HCT116 (cell line): Measurements from ENCODE around the gene ZFAND5. TPM values are rescaled to one million over a fixed set of nuclear protein-coding genes. Genes with fewer than 3 reads are reported as not detected.

ENCODE experiments used
- ATAC-seq: fragments of 200-7000 bp; cut with Tn5 transposase; 2 replicates; pipeline ENCODE4 v1.9.1; 2020; ENCODE audit warnings: mild to moderate bottlenecking, moderate library complexity
- BruUV-seq: library from RNA; stranded (reverse); fragments of 400-500 nt; replicated peaks from 2 replicates; lab custom pipeline; 2021; lab: Mats Ljungman, UMichigan
- CTCF ChIA-PET: fragments of 300-600 bp; sonication (Branson Sonifier 250); formaldehyde crosslinking; loops from one replicate; lab custom pipeline; 2021; ENCODE audit warnings: antibody characterized with exemption; lab: Charles Lee
- POLR2A ChIA-PET: fragments of 300-600, 350-600 bp; sonication (Branson Sonifier 250); formaldehyde crosslinking; loops from one replicate; lab custom pipeline; 2021; ENCODE audit warnings: antibody characterized with exemption; lab: Charles Lee
- RAD21 ChIA-PET, 2 experiments: fragments of 300-600 bp; sonication (Branson Sonifier 250); formaldehyde crosslinking; loops; one replicate each; lab custom pipeline; 2023; ENCODE audit warnings: low total read pairs in 2 of 2; ENCODE audit not compliant: uncharacterized antibody in 2 of 2, unreplicated experiment in 2 of 2, low non-redundant PET in 1 of 2; lab: Charles Lee
- DNase-seq: peaks from one replicate; pipeline ENCODE4 v3.0.0-alpha.2; 2010; ENCODE audit warnings: low read depth, low spot score
- H2AFZ ChIP-seq: fragments of 200-600 bp; shearing (Covaris generic), sonication (generic); 2 replicates; pipeline ENCODE4 v1.6.1; 2017; ENCODE audit warnings: low read depth, mixed run types, mixed read lengths, antibody characterized with exemption, low read length; ENCODE audit not compliant: poor library complexity, severe bottlenecking
- H3K27ac ChIP-seq: 2 replicates; pipeline ENCODE4 v1.5.1; 2012; ENCODE audit warnings: low read depth, low read length
- H3K27me3 ChIP-seq: fragments of 200-600 bp; sonication (generic); 2 replicates; pipeline ENCODE4 v1.6.1; 2016; ENCODE audit warnings: mixed run types, low read length, mixed read lengths; ENCODE audit not compliant: insufficient read depth
- H3K36me3 ChIP-seq, 2 experiments: fragments of 200-500 bp in 1 of 2; fragments of 200-600 bp in 1 of 2; sonication (Bioruptor generic) in 1 of 2; sonication (generic) in 1 of 2; 2 replicates each; pipeline versions ENCODE4 v1.5.1 to v1.6.1; 2014 to 2016; ENCODE audit warnings: low read length in 2 of 2, inconsistent platforms in 1 of 2, mixed read lengths in 1 of 2, mixed run types in 1 of 2; ENCODE audit not compliant: insufficient read depth in 2 of 2, control insufficient read depth in 1 of 2
- H3K4me1 ChIP-seq, 2 experiments: fragments of 200-600 bp in 1 of 2; sonication (generic) in 1 of 2; 2 replicates each; pipeline versions ENCODE4 v1.5.1 to v1.6.1; 2012 to 2017; ENCODE audit warnings: low read length in 2 of 2, inconsistent platforms in 1 of 2, mild to moderate bottlenecking in 1 of 2, mixed read lengths in 1 of 2, mixed run types in 1 of 2, moderate library complexity in 1 of 2; ENCODE audit not compliant: insufficient read depth in 2 of 2, control insufficient read depth in 1 of 2
- H3K4me2 ChIP-seq: fragments of 200-600 bp; sonication (generic); 2 replicates; pipeline ENCODE4 v1.6.1; 2017; ENCODE audit warnings: mixed run types, low read length, mixed read lengths
- H3K4me3 ChIP-seq, 2 experiments: fragments of 200-600 bp in 1 of 2; sonication (generic) in 1 of 2; replicated peaks in 1 of 2; 2 replicates each; pipeline ENCODE4 v1.5.1; 2011 to 2016; ENCODE audit warnings: low read length in 2 of 2, control low read depth in 1 of 2, low read depth in 1 of 2, mild to moderate bottlenecking in 1 of 2, mixed read lengths in 1 of 2, mixed run types in 1 of 2
- H3K79me2 ChIP-seq: fragments of 200-600 bp; sonication (generic); 2 replicates; pipeline ENCODE4 v1.6.1; 2017; ENCODE audit warnings: mild to moderate bottlenecking, mixed run types, low read length, moderate library complexity, mixed read lengths; ENCODE audit not compliant: insufficient read depth
- H3K9ac ChIP-seq: fragments of 200-600 bp; sonication (generic); 2 replicates; pipeline ENCODE4 v1.6.1; 2016; ENCODE audit warnings: low read length, mixed read lengths
- H3K9me2 ChIP-seq: fragments of 200-600 bp; sonication (generic), shearing (Covaris generic); 2 replicates; pipeline ENCODE4 v1.6.1; 2017; ENCODE audit warnings: mixed run types, mild to moderate bottlenecking, moderate library complexity; ENCODE audit not compliant: insufficient read depth
- H3K9me3 ChIP-seq, 2 experiments: fragments of 200-500 bp in 1 of 2; fragments of 200-600 bp in 1 of 2; sonication (Bioruptor generic) in 1 of 2; sonication (generic) in 1 of 2; 2 replicates each; pipeline ENCODE4 v1.6.1; 2014 to 2017; ENCODE audit warnings: low read length in 2 of 2, mixed read lengths in 2 of 2, inconsistent platforms in 1 of 2, low read depth in 1 of 2, mild to moderate bottlenecking in 1 of 2, mixed run types in 1 of 2, moderate library complexity in 1 of 2; ENCODE audit not compliant: control insufficient read depth in 1 of 2, insufficient read depth in 1 of 2
- H4K20me1 ChIP-seq: fragments of 200-600 bp; sonication (generic), shearing (Covaris generic); 2 replicates; pipeline ENCODE4 v1.6.1; 2017; ENCODE audit warnings: mixed run types, mild to moderate bottlenecking, moderate library complexity; ENCODE audit not compliant: insufficient read depth
- CBX3 ChIP-seq: IDR thresholded peaks from 2 replicates; pipeline ENCODE4 v1.6.1; 2012; ENCODE audit warnings: low read depth
- CEBPB ChIP-seq: IDR thresholded peaks from 2 replicates; pipeline ENCODE4 v1.6.1; 2012; ENCODE audit warnings: low read depth
- ELF1 ChIP-seq: IDR thresholded peaks from 2 replicates; pipeline ENCODE4 v1.6.1; 2012; ENCODE audit warnings: low read depth, borderline replicate concordance
- EZH2 ChIP-seq: fragments of 200-600 bp; sonication (generic); IDR thresholded peaks from 2 replicates; pipeline ENCODE4 v1.6.1; 2017; ENCODE audit warnings: antibody characterized with exemption, mixed run types
- EZH2phosphoT487 ChIP-seq: fragments of 200-600 bp; IDR thresholded peaks from 2 replicates; pipeline ENCODE4 v1.6.1; 2018; ENCODE audit warnings: antibody characterized with exemption, borderline replicate concordance
- JUND ChIP-seq: IDR thresholded peaks from 2 replicates; pipeline ENCODE4 v1.6.1; 2012
- POLR2A ChIP-seq: IDR thresholded peaks from 2 replicates; pipeline ENCODE4 v1.7.0; 2011; ENCODE audit warnings: borderline replicate concordance; ENCODE audit not compliant: insufficient read depth, insufficient read length; ENCODE audit errors: extremely low read depth
- POLR2AphosphoS5 ChIP-seq: IDR thresholded peaks from 2 replicates; pipeline ENCODE4 v1.6.1; 2011; ENCODE audit warnings: mild to moderate bottlenecking, low read depth, low read length, moderate library complexity
- RAD21 ChIP-seq: IDR thresholded peaks from 2 replicates; pipeline ENCODE4 v1.6.1; 2012; ENCODE audit warnings: low read depth, mild to moderate bottlenecking
- SIN3A ChIP-seq: IDR thresholded peaks from 2 replicates; pipeline ENCODE4 v1.6.1; 2012; ENCODE audit warnings: low read depth
- SP1 ChIP-seq: IDR thresholded peaks from 2 replicates; pipeline ENCODE4 v1.6.1; 2012; ENCODE audit warnings: low read depth
- SRF ChIP-seq: IDR thresholded peaks from 2 replicates; pipeline ENCODE4 v1.6.1; 2012; ENCODE audit warnings: low read depth
- TCF7L2 ChIP-seq: IDR thresholded peaks from 2 replicates; pipeline ENCODE4 v1.7.0; 2011; ENCODE audit warnings: borderline replicate concordance, inconsistent platforms; ENCODE audit not compliant: insufficient read depth, insufficient read length; ENCODE audit errors: extremely low read depth
- YY1 ChIP-seq: IDR thresholded peaks from 2 replicates; pipeline ENCODE4 v1.6.1; 2011; ENCODE audit warnings: low read length, low read depth, moderate library complexity, mild to moderate bottlenecking; ENCODE audit not compliant: insufficient replicate concordance; ENCODE audit errors: extremely low read depth
- ZFX ChIP-seq: fragments of 450-650 bp; IDR thresholded peaks from 2 replicates; pipeline ENCODE4 v1.6.1; 2017
- ZNF274 ChIP-seq: fragments of 200-500 bp; sonication (Bioruptor generic); IDR thresholded peaks from 2 replicates; pipeline ENCODE4 v1.6.1; 2014; ENCODE audit warnings: mild to moderate bottlenecking, low read depth, low read length, inconsistent platforms
- intact Hi-C: fragments of 100-400 bp; cut with micrococcal nuclease; formaldehyde crosslinking; loops from 2 replicates; pipeline ENCODE4 v1.10.0; 2022
- total RNA-seq: library from RNA; stranded (reverse); gene quantifications from one replicate; pipeline ENCODE4 v1.2.1, GENCODE V29; 2021; ENCODE audit not compliant: unreplicated experiment
- TF ChIP-seq, protein P1 (sequence below): IDR thresholded peaks from 2 replicates; pipeline ENCODE4 v1.6.1; 2012; ENCODE audit warnings: low read depth
- TF ChIP-seq, protein P2 (sequence below), 3 experiments: fragments of 200-600 bp in 1 of 3; sonication (generic) in 1 of 3; IDR thresholded peaks in 2 of 3; conservative IDR thresholded peaks in 1 of 3; 2 replicates each; pipeline ENCODE4 v1.5.1; 2012 to 2017; ENCODE audit warnings: low read depth in 2 of 3, low read length in 2 of 3, antibody characterized with exemption in 1 of 3, borderline replicate concordance in 1 of 3, control low read depth in 1 of 3, mild to moderate bottlenecking in 1 of 3, mixed read lengths in 1 of 3, mixed run types in 1 of 3, moderate library complexity in 1 of 3; ENCODE audit not compliant: insufficient read depth in 1 of 3
- TF ChIP-seq, protein P3 (sequence below): IDR thresholded peaks from 2 replicates; pipeline ENCODE4 v1.6.1; 2012
- TF ChIP-seq, protein P4 (sequence below): IDR thresholded peaks from 2 replicates; pipeline ENCODE4 v1.6.1; 2012

ZFAND5 gene
- total RNA-seq, 1 experiment from 2014 or later = 128 TPM

DNA sequence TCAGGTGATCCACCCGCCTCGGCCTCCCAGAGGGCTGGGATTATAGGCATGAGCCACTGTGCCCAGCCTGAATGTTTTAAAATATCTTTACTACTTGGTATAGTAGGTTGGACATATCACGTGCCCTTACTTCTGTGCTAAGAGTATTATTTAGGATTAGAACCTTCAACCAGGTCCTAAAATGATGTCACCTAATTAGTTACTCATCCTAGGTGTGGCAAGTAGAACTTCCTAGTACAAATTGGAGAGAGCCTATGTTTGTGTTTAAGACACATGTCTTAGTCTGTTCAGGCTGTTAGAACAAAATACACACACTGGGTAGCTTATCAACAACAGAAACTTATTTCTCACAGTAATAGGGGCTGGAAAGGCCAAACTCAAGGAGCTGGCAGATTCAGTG is 51.5 kb downstream of the ZFAND5 start:
- ATAC-seq = no peak
- no peak overlapping the region for H3K27ac ChIP-seq
- POLR2A ChIA-PET = interaction anchor here (1.3 to 3.5 kb wide), 2 partner anchors 8 to 52 kb away, joined by 6 to 15 read pairs; partner anchors contain the start of gene ZFAND5

More for the DNA sequence above, 51.5 kb downstream of the ZFAND5 start:
- Histone ChIP-seq H3K4me3 (no peak overlapping the region), H3K4me1 (peaks cover 35 to 45% of the 10 kb centered on the region in 2 experiments), H3K4me2 (peak overlapping the region; percentile 43; the same call in 1 of the 2 replicates), H3K79me2 (no peaks in the 10 kb centered on the region), H3K36me3 (no peaks in the 10 kb centered on the region), H3K9ac (0 out of 2 replicates have a peak overlapping the region, but pooled peaks have one; percentile 4), H3K9me2 (no peaks in the 10 kb centered on the region; the same call in 1 of the 2 replicates), H2AFZ (no peak overlapping the region)
- CTCF ChIA-PET = no interaction called here
- intact Hi-C loops = no loop called here
- BruUV-seq = no TSS peak
- DNase-seq = no peak
- RAD21 ChIA-PET = no interaction called here
- TF ChIP-seq, protein P1, sequence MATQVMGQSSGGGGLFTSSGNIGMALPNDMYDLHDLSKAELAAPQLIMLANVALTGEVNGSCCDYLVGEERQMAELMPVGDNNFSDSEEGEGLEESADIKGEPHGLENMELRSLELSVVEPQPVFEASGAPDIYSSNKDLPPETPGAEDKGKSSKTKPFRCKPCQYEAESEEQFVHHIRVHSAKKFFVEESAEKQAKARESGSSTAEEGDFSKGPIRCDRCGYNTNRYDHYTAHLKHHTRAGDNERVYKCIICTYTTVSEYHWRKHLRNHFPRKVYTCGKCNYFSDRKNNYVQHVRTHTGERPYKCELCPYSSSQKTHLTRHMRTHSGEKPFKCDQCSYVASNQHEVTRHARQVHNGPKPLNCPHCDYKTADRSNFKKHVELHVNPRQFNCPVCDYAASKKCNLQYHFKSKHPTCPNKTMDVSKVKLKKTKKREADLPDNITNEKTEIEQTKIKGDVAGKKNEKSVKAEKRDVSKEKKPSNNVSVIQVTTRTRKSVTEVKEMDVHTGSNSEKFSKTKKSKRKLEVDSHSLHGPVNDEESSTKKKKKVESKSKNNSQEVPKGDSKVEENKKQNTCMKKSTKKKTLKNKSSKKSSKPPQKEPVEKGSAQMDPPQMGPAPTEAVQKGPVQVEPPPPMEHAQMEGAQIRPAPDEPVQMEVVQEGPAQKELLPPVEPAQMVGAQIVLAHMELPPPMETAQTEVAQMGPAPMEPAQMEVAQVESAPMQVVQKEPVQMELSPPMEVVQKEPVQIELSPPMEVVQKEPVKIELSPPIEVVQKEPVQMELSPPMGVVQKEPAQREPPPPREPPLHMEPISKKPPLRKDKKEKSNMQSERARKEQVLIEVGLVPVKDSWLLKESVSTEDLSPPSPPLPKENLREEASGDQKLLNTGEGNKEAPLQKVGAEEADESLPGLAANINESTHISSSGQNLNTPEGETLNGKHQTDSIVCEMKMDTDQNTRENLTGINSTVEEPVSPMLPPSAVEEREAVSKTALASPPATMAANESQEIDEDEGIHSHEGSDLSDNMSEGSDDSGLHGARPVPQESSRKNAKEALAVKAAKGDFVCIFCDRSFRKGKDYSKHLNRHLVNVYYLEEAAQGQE = no peak
- TF ChIP-seq YY1 (no peak), CEBPB (no peak), JUND (no peak), EZH2phosphoT487 (no peak), EZH2 (no peak), SRF (no peak), TCF7L2 (no peak), SP1 (no peak), POLR2AphosphoS5 (no peak), SIN3A (no peak), ZNF274 (no peak), POLR2A (no peak), ELF1 (no peak), CBX3 (no peak), ZFX (no peak), RAD21 (no peak)
- TF ChIP-seq, protein P2, sequence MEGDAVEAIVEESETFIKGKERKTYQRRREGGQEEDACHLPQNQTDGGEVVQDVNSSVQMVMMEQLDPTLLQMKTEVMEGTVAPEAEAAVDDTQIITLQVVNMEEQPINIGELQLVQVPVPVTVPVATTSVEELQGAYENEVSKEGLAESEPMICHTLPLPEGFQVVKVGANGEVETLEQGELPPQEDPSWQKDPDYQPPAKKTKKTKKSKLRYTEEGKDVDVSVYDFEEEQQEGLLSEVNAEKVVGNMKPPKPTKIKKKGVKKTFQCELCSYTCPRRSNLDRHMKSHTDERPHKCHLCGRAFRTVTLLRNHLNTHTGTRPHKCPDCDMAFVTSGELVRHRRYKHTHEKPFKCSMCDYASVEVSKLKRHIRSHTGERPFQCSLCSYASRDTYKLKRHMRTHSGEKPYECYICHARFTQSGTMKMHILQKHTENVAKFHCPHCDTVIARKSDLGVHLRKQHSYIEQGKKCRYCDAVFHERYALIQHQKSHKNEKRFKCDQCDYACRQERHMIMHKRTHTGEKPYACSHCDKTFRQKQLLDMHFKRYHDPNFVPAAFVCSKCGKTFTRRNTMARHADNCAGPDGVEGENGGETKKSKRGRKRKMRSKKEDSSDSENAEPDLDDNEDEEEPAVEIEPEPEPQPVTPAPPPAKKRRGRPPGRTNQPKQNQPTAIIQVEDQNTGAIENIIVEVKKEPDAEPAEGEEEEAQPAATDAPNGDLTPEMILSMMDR (IDR thresholded peaks at IDR 0.05 in 2 of 3, conservative IDR thresholded peaks at IDR 0.05 in 1 of 3; ENCODE audit: borderline replicate concordance in 1 of 3, insufficient read depth in 1 of 3, low read depth in 2 of 3, low read length in 2 of 3) = no peak
- TF ChIP-seq, protein P3, sequence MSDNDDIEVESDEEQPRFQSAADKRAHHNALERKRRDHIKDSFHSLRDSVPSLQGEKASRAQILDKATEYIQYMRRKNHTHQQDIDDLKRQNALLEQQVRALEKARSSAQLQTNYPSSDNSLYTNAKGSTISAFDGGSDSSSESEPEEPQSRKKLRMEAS = no peak
- TF ChIP-seq, protein P4, sequence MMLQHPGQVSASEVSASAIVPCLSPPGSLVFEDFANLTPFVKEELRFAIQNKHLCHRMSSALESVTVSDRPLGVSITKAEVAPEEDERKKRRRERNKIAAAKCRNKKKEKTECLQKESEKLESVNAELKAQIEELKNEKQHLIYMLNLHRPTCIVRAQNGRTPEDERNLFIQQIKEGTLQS = no peak
- TF ChIP-seq, all 23 proteins: peak for 0
- Histone ChIP-seq H3K9me3 (no peaks in the 10 kb centered on the region), H3K27me3 (no peaks in the 10 kb centered on the region), H4K20me1 (no peaks in the 10 kb centered on the region)
